Activated T-cell treated with anti-CD3 and anti-CD28 coated beads, Interleukin-2, amount 50 U/mL, for 4 hours (primary cell): ENCODE measurements around the gene KDM8. TPM values are rescaled to one million over a fixed set of nuclear protein-coding genes. Genes with fewer than 3 reads are reported as not detected.

Experiments used
- ATAC-seq, 2 donors: fragments of 200-7000 bp; cut with Tn5 transposase; one replicate each; pipeline ENCODE4 v1.10.0; 2021
- DNase-seq: peaks from one replicate; pipeline ENCODE4 v3.0.0-alpha.2; 2020
- H3K27me3 Mint-ChIP-seq: one replicate; pipeline ENCODE4 v1.8.0; 2021; ENCODE audit warnings: low read depth, mixed read lengths
- H3K36me3 Mint-ChIP-seq: one replicate; pipeline ENCODE4 v1.8.0; 2022; ENCODE audit warnings: mixed read lengths; ENCODE audit not compliant: insufficient read depth
- H3K4me1 Mint-ChIP-seq: one replicate; pipeline ENCODE4 v1.8.0; 2021; ENCODE audit warnings: low read depth, mixed read lengths
- H3K4me3 Mint-ChIP-seq: one replicate; pipeline ENCODE4 v1.8.0; 2021; ENCODE audit warnings: mild to moderate bottlenecking, moderate library complexity, mixed read lengths
- H3K9me3 Mint-ChIP-seq: one replicate; pipeline ENCODE4 v1.8.0; 2021; ENCODE audit warnings: mixed read lengths
- total RNA-seq, 3 donors: library from RNA; stranded (reverse); gene quantifications; one replicate each; pipeline ENCODE4 v1.2.1, GENCODE V29; 2021

KDM8 gene
- total RNA-seq, 3 donors from 2014 or later, result 8.8 to 10.7 (median 8.9) TPM

DNA sequence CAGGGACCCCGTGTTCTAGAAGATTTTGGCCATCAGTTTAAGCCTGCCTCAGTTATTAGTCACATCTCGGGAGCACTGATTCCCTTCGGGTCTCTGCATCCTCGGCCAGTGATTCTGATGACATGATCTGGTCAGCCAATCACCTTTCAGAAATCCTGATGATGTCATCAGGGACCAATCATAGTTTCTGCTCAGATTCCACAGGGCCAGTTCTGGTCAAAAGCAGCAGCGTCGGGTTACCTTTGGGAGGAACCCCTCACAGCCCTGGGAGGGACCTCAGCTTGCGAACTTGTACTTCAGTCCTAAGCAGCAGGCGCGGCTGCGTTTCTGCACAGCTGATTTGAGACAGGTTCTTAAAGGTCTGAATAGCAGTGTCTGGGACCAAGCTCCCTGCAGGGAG is 13.9 kb downstream of the KDM8 start:
- Mint-ChIP-seq H3K36me3 (peaks cover 20% of the 10 kb centered on the region), H3K27me3 (no peaks in the 10 kb centered on the region), H3K9me3 (no peaks in the 10 kb centered on the region), H3K4me1 (peaks cover 1% of the 10 kb centered on the region), H3K4me3 (no peak overlapping the region)
- DNase-seq (no peak), ATAC-seq (no peak)

DNA sequence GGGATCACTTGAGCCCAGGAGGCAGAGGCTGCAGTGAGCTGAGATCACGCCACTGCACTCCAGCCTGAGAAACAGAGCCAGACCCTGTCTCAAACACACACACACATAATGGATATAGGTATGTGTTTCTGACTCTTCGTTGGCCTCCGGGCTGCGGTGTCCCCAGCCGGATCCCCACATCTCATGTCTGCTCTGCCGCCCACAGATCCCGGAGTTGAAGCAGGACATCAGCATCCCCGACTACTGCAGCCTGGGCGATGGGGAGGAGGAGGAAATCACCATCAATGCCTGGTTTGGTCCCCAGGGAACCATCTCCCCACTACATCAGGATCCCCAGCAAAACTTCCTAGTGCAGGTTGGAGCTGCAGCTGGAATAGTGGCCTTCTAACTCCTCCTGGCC is 15.4 kb downstream of the KDM8 start:
- DNase-seq (no peak), ATAC-seq (no peak)
- H3K27me3 Mint-ChIP-seq, result no peaks in the 10 kb centered on the region
- H3K36me3 Mint-ChIP-seq, result peaks cover 20% of the 10 kb centered on the region
- H3K4me1 Mint-ChIP-seq, result peaks cover 1% of the 10 kb centered on the region
- H3K9me3 Mint-ChIP-seq, result no peaks in the 10 kb centered on the region
- H3K4me3 Mint-ChIP-seq, result no peak overlapping the region

DNA sequence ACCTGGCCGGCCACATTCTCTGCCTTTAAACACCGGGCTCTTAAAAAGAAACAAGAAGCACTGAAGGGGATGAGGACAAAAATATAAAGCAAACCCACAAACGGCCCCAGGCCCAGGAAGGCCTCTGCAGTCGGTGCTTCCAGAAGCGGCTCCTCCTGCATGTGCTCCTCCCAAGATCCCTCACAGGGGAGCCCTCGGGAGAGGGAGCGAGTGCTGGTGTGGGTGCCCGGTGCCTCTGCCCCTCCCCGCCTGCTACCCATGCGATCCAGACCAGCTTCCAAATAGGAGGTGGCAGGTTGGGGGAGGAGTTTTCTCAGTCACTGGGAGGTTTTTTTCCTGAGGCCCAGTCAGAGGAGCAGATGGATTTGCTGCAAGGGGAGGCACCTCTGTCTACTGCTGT is 15.8 kb downstream of the KDM8 start:
- no peaks in the 10 kb centered on the region for H3K27me3 Mint-ChIP-seq
- no peak for DNase-seq
- H3K9me3 Mint-ChIP-seq, result no peaks in the 10 kb centered on the region
- no peak overlapping the region for H3K4me3 Mint-ChIP-seq
- ATAC-seq, result no peak
- peaks cover 1% of the 10 kb centered on the region for H3K4me1 Mint-ChIP-seq
- peaks cover 18% of the 10 kb centered on the region for H3K36me3 Mint-ChIP-seq

DNA sequence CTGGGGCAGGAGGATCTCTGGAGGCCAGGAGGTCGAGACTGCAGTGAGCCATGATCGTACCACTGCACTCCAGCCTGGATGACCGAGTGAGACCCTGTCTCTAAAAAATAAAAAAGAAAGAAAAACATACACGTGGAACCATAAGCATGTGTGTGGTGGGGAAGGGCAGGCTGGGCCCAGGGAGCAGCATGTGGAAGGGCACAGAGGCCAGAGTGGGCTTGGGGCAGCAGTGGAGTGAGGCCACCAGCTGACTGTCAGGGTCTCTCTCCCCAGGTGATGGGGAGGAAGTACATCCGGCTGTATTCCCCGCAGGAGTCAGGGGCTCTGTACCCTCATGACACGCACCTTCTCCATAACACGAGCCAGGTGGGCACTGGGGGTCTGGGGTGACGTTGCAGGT is 16.8 kb downstream of the KDM8 start:
- Mint-ChIP-seq H3K36me3 (peaks cover 14% of the 10 kb centered on the region), H3K4me3 (no peak overlapping the region), H3K4me1 (peaks cover 1% of the 10 kb centered on the region), H3K27me3 (no peaks in the 10 kb centered on the region), H3K9me3 (no peaks in the 10 kb centered on the region)
- DNase-seq, result no peak
- ATAC-seq, result no peak

DNA sequence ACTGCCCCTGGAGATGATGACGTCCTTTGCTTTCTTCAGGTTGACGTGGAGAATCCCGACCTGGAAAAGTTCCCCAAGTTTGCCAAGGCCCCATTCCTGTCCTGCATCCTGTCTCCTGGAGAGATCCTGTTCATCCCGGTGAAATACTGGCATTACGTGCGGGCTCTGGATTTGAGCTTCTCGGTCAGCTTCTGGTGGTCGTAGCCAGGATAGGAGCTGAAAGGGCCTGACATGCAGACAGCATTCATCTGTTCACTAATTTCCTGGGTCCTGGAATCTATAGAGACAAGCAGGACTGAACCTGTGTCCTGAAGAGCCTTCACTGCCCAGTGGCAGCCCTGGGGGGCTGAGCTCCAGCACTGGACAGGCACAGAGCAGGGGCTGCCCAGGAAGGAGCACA is 17.2 kb downstream of the KDM8 start:
- Mint-ChIP-seq H3K4me1 (peaks cover 1% of the 10 kb centered on the region), H3K4me3 (no peak overlapping the region), H3K9me3 (no peaks in the 10 kb centered on the region), H3K36me3 (peaks cover 12% of the 10 kb centered on the region), H3K27me3 (no peaks in the 10 kb centered on the region)
- DNase-seq (no peak), ATAC-seq (no peak)

DNA sequence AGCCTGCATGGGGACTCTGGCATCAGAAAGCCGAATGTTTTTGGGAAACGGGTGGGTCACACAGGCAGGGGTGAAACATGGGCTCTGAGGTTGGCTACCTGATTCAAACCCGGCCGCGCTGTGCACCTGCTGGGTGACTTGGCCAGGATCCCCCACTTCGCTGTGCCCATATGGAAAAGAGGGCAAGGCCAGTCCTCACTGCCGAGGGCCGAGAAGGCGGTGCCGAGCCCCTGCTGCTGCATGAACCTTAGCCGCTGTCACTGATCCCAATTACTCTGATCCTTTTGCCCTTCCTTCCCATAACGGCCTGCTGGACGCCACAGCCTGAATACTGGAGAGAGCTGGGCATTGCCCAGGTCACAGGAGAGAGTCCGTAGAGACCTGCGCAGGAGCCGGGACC is 17.7 kb downstream of the KDM8 start:
- no peak for ATAC-seq
- Mint-ChIP-seq H3K4me3 (no peak overlapping the region), H3K27me3 (no peaks in the 10 kb centered on the region), H3K9me3 (no peaks in the 10 kb centered on the region), H3K4me1 (peaks cover 6% of the 10 kb centered on the region), H3K36me3 (peaks cover 7% of the 10 kb centered on the region)
- no peak for DNase-seq

DNA sequence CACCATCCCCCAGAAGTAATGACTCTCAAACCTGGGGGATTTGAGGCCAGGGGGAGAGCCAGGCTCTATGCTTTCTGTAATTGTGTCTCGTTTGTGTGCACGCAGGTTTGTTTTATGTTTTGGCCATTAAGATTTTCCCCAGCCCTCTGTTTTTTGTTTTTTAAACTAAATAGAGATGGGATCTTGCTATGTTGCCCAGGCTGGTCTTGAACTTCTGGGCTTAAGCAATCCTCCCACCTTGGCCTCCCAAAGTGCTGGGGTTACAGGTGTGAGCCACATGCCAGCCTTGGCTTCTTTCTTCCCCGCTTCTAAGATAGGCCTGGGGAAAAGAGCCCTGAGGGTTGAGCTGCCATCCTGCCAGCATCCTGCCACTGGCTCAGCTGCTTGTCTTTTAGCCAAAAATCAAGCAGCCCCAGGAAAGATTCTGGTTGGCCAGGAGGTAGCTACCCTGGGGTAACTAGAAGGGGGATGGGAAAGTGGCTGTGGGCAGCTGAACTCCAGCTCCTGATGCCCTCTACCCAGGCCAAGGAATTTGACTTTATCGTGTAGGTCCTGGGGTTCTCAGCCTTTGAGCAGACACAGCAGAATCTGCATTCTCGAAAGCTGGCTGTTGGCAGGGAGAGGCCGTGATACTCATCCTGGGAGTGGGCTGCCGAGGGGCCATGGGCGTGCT is 18.4 kb downstream of the KDM8 start:
- Mint-ChIP-seq H3K4me1 (peaks cover 12% of the 10 kb centered on the region), H3K4me3 (no peak overlapping the region), H3K9me3 (no peaks in the 10 kb centered on the region), H3K36me3 (peaks cover 9% of the 10 kb centered on the region), H3K27me3 (no peaks in the 10 kb centered on the region)
- no peak for ATAC-seq
- no peak for DNase-seq

DNA sequence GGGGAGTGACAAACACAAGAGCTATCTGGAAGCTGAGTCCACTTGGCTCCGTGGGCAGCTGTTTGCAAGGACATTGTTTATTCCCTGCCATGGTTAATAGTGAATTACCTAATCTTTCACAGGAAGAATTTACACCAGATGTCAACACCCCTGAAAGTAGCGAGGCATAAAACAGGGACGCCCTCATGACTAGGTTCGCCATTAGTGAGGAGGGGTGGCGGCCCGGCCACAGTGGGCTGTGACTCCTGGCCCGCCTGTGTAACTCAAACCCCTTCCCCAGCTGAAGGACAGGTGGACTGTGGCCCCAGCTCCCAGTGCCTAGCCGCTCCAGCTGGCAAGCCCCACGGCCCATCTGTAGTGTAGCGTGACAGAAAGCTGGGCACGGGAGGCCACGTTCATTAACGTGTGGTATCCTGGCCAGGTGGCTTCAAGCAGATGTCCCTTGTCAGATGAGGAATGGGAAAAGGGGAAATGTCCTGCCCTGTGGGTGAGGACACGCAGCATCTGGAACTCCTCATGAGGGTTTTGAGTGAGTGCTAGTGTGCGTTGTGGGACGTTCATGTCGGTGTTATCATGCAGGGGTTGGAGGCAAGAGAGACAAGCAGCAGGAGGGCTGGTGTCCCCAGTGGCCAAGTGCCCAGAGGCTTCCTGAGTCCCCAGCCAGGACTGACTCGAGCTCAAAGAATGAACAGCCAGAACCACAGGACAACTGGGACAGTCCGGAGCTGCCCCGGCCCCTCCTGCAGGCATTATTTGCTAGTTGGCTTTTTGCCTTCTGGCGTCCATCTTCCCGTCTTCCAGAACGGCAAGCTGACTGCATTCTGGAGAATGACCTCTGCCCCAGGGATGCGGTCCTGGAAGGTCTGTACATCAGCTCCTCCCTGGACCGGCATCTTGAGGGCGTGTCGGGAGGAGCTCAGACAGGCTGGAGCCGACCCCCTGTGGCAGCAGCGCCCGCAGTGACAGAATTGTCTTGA is 19.2 kb downstream of the KDM8 start:
- DNase-seq (no peak), ATAC-seq (no peak)
- Mint-ChIP-seq H3K9me3 (no peaks in the 10 kb centered on the region), H3K36me3 (peaks cover 9% of the 10 kb centered on the region), H3K4me3 (no peak overlapping the region), H3K4me1 (peaks cover 20% of the 10 kb centered on the region), H3K27me3 (no peaks in the 10 kb centered on the region)

DNA sequence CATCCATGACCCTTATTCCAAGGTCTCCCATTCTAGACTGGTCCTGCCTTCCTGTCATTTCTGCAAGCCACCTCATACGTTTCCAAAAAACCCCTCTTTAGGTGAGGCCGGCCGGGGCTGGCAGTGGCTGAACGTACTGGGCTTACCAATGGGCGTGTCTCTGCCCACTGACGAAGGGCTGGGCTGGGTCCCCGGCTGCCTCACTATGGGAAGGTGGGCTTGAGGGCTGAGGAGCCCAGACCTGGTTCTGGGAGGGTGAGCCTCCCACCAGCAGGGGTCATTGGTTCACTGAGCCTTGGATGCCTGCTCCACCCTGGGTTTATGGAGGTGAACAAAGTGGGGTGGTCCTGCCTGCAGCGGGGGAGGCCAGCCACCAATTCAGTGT is 19.9 kb downstream of the KDM8 start:
- no peak for ATAC-seq
- Mint-ChIP-seq H3K9me3 (no peaks in the 10 kb centered on the region), H3K4me1 (peaks cover 20% of the 10 kb centered on the region), H3K4me3 (no peak overlapping the region), H3K27me3 (no peaks in the 10 kb centered on the region), H3K36me3 (peaks cover 9% of the 10 kb centered on the region)
- DNase-seq, result no peak

DNA sequence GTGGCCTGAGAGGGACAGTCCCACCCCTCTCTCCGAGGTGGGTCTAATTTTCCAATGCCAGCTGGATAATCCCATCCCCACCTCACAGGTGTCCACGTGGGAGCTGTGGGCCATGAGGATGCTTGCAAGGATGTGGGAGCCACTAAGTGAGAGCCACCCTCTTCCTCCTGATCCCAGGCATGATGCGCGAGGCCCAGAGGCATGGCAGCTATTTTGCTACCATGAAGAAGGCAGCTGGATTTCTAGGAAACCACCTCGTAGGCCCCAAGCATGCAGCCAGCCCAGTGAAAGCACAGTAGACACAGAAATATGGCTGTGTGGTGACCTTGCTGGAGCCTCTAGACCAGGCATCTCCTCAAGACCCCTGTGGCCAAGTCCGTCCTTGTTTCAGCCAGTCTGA is 20.4 kb downstream of the KDM8 start:
- H3K27me3 Mint-ChIP-seq, result no peaks in the 10 kb centered on the region
- no peaks in the 10 kb centered on the region for H3K9me3 Mint-ChIP-seq
- peaks cover 20% of the 10 kb centered on the region for H3K4me1 Mint-ChIP-seq
- H3K36me3 Mint-ChIP-seq, result peaks cover 9% of the 10 kb centered on the region
- no peak overlapping the region for H3K4me3 Mint-ChIP-seq
- ATAC-seq (no peak), DNase-seq (no peak)

DNA sequence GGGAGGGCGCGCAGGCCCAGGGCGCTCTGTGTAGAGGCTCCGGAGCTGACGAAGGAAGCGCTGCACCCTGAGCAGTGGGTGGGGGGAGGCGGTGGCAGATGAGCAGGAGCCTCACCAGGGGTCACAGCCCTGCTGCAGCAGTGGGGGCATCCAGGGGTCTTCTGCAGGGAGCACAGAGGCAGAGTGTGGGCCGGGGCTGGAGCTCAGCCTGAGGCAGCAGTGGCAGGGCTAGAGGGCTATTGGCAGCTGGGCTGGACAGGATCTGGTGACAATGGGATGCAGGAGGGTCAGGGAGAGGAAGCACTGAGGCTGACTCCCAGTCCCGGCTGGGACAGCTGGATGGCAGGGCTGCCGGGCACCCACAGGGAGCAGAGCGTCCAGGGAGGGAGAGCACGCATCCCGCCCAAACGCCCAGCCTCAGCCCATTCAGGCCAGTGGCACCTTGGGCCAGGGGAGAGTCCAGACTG is 21.0 kb downstream of the KDM8 start:
- Mint-ChIP-seq H3K4me3 (no peak overlapping the region), H3K9me3 (no peaks in the 10 kb centered on the region), H3K27me3 (no peaks in the 10 kb centered on the region), H3K4me1 (peaks cover 24% of the 10 kb centered on the region), H3K36me3 (peaks cover 9% of the 10 kb centered on the region)
- ATAC-seq (no peak), DNase-seq (no peak)

DNA sequence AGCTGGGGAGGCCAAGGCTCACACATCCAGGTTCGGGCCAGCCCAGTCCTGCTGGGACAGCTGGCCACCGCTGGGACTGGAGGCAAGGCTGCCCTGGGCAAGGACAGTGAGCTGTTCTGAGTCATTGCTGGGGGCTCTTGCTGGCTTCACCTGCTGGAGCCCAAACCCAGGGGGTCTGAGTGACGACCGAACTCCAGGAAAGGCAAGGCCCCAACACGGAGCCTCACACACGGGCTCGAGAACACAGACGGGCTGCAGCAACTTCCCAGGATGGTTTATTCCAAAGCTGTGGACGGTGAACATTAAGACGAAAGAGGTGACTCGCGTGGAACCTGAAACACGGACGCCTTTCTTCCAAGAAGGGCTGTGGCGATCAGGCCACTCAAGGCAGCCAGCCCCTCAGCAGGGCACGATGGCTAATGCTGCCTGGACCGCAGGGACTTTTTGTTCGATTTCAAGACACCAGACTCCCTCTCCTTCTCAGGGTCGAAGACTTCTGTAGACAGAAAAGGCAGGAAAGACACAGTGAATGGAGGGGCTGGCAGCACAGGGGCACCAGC is 21.5 kb downstream of the KDM8 start:
- Mint-ChIP-seq H3K27me3 (no peaks in the 10 kb centered on the region), H3K4me3 (no peak overlapping the region), H3K4me1 (peaks cover 29% of the 10 kb centered on the region), H3K9me3 (no peaks in the 10 kb centered on the region), H3K36me3 (peaks cover 9% of the 10 kb centered on the region)
- ATAC-seq (no peak), DNase-seq (no peak)

DNA sequence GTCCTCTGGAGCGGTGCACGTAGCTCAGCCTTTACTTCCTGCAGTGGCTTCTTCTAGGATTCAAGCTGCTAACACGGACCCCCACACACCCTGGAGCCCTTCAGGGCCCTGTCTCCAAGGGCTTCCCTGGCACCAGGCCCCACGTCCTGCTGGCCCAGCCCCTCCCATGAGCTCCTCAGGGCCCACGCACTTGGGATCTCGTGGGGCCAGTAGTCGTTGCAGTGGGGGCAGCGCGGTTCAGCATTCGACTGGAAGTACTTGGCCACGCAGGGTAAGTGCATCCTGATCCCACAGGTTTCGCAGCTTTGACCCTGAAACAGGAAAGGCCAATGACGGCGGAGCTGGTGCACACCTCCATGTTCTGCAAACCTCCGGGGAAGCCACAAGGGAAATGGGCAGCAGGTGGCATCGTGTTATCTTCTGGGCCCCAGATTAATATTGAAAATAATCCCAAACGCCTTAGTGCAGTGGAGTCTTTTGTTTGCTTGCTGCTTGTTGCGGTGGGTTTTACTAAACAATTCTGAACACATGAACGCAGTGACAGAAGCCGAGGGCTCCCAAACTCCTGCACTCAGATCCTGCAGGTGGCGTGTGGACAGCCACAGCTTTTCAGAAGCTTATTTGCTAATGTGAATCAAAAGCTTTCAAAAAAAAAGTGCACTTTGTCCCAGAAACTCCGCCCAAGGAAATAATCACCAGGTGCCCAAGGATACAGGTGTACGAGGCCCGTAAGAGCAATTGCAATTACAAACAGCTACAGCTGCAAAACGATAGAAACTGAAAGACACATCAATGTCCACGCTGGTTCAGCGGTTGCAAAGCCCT is 22.4 kb downstream of the KDM8 start:
- no peak for ATAC-seq
- H3K4me3 Mint-ChIP-seq, result no peak overlapping the region
- DNase-seq, result no peak
- peaks cover 36% of the 10 kb centered on the region for H3K4me1 Mint-ChIP-seq
- H3K27me3 Mint-ChIP-seq, result no peaks in the 10 kb centered on the region
- no peaks in the 10 kb centered on the region for H3K9me3 Mint-ChIP-seq
- peaks cover 11% of the 10 kb centered on the region for H3K36me3 Mint-ChIP-seq

DNA sequence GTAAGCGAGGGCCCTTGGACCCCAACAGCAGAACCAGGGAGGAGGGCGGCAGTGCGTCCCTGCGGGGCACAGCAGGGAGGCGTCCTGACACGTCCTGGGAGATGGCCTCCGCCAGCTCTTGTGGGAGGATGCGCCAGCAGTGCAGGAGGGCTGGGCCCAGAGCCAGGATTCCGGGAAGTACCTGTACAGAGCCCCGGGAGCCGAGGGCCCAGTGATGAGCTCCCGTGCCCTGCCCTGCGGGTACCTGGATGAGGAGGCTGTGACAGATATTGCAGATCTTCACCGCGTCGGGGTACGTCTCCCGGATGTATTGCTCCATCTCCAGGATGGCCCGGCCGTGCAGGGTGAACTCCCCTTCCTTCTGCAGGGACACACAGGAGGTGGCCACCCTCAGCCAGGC is 23.1 kb downstream of the KDM8 start:
- H3K27me3 Mint-ChIP-seq, result no peaks in the 10 kb centered on the region
- DNase-seq (no peak), ATAC-seq (no peak)
- H3K36me3 Mint-ChIP-seq, result peaks cover 13% of the 10 kb centered on the region
- peaks cover 44% of the 10 kb centered on the region for H3K4me1 Mint-ChIP-seq
- H3K4me3 Mint-ChIP-seq, result no peak overlapping the region
- H3K9me3 Mint-ChIP-seq, result no peaks in the 10 kb centered on the region
